Thyroid gland (tissue), 4 donors: ENCODE measurements around the gene MUS81. TPM values are rescaled to one million over a fixed set of nuclear protein-coding genes. Genes with fewer than 3 reads are reported as not detected.
A peak's percentile ranks its signal among the peaks of the same experiment; 100 is the strongest.

Experiments
- DNase-seq, 2 donors: peaks; one replicate each; pipeline ENCODE4 v3.0.0-alpha.2; 2019
- H3K27ac ChIP-seq, 3 donors: fragments of 200-600 bp; sonication (generic); 1 replicate in 2 of 3; 2 replicates in 1 of 3; pipeline ENCODE4 v1.5.1; 2016 to 2019; ENCODE audit warnings: mild to moderate bottlenecking in 1 of 3, moderate library complexity in 1 of 3
- H3K27me3 ChIP-seq: fragments of 200-600 bp; sonication (generic); one replicate; pipeline ENCODE4 v1.5.1; 2019
- H3K36me3 ChIP-seq, 2 donors: fragments of 200-600 bp; sonication (generic); one replicate each; pipeline ENCODE4 v1.5.1; 2016 to 2019
- H3K4me1 ChIP-seq, 2 donors: fragments of 200-600 bp; sonication (generic); one replicate each; pipeline ENCODE4 v1.5.1; 2017 to 2019
- H3K4me3 ChIP-seq, 3 donors: fragments of 200-600 bp; sonication (generic); replicated peaks in 1 of 3; 1 replicate in 2 of 3; 2 replicates in 1 of 3; pipeline ENCODE4 v1.5.1; 2016; ENCODE audit warnings: mild to moderate bottlenecking in 1 of 3
- H3K9me3 ChIP-seq: fragments of 200-600 bp; sonication (generic); one replicate; pipeline ENCODE4 v1.5.1; 2017
- CTCF ChIP-seq, 6 experiments: fragments of 200-600 bp in 3 of 6; fragments of 450-650 bp in 3 of 6; sonication (generic) in 3 of 6; IDR thresholded peaks; one replicate each; pipeline ENCODE4 v1.5.1; 2016 to 2019; ENCODE audit warnings: antibody characterized with exemption in 6 of 6, mild to moderate bottlenecking in 2 of 6, inconsistent platforms in 1 of 6, moderate library complexity in 1 of 6
- POLR2A ChIP-seq, 2 donors: fragments of 450-650 bp; IDR thresholded peaks; one replicate each; pipeline ENCODE4 v1.6.1; 2017; ENCODE audit warnings: antibody characterized with exemption in 2 of 2, mild to moderate bottlenecking in 2 of 2, moderate library complexity in 1 of 2
- WGBS, 2 donors: methylation state at CpG; one replicate each; pipeline ENCODE4 v1.1.5; 2017; 5-methylcytosine and 5-hydroxymethylcytosine counted together
- intact Hi-C: fragments of 100-400 bp; cut with DNase I; formaldehyde crosslinking; loops from one replicate; pipeline ENCODE4 v1.15.1; 2023
- total RNA-seq, 4 donors: library from RNA; depleted of rRNA; stranded (reverse); fragments of >200 nt; gene quantifications; one replicate each; pipeline ENCODE4 v1.2.3, GENCODE V29; 2016

Gene MUS81
- total RNA-seq, 4 donors from 2014 or later: 31.8 to 61.9 (median 42.5) TPM

GRCh38 chr11:65854852-65855837 lies 5.1 kb upstream of the MUS81 start:
- no peak for TF ChIP-seq CTCF (IDR thresholded peaks at IDR 0.05)
- TF ChIP-seq POLR2A (IDR thresholded peaks at IDR 0.05): no peak
- intact Hi-C loops: no loop called here
- peaks cover 9 to 25% of the 10 kb centered on the region in 2 donors for H3K4me1 ChIP-seq
- no peak overlapping the region for H3K4me3 ChIP-seq
- H3K9me3 ChIP-seq: no peaks in the 10 kb centered on the region
- WGBS, 2 donors: 83% methylated on average over 15 of the region's 15 CpGs
- H3K36me3 ChIP-seq: peaks cover 32 to 34% of the 10 kb centered on the region in 2 donors
- no peak for DNase-seq
- H3K27ac ChIP-seq: no peak overlapping the region
- H3K27me3 ChIP-seq: no peaks in the 10 kb centered on the region

GRCh38 chr11:65855927-65856363 lies 4.3 kb upstream of the MUS81 start:
- 86 to 94% methylated on average over 15 of the region's 15 CpGs for WGBS, 2 donors
- no peak for TF ChIP-seq CTCF (IDR thresholded peaks at IDR 0.05)
- H3K36me3 ChIP-seq: peaks cover 32 to 34% of the 10 kb centered on the region in 2 donors
- peaks cover 10 to 25% of the 10 kb centered on the region in 2 donors for H3K4me1 ChIP-seq
- no peak overlapping the region for H3K27ac ChIP-seq
- no peaks in the 10 kb centered on the region for H3K9me3 ChIP-seq
- H3K4me3 ChIP-seq: peak overlapping the region in 1 of 3 donors; percentile 98
- no peak for DNase-seq
- H3K27me3 ChIP-seq: no peaks in the 10 kb centered on the region
- intact Hi-C loops: no loop called here

GRCh38 chr11:65856689-65857499 lies 3.3 kb upstream of the MUS81 start:
- peak; percentile 80 to 85 for DNase-seq

GRCh38 chr11:65857500-65857852 lies 2.8 kb upstream of the MUS81 start:
- peaks cover 32 to 38% of the 10 kb centered on the region in 2 donors for H3K36me3 ChIP-seq
- peak overlapping the region; percentile 88 to 99 (median 98) for H3K4me3 ChIP-seq
- DNase-seq: peak in 1 of 2 donors; percentile 31
- H3K27me3 ChIP-seq: no peaks in the 10 kb centered on the region
- peaks cover 17 to 38% of the 10 kb centered on the region in 2 donors for H3K4me1 ChIP-seq
- intact Hi-C loops: no loop called here
- WGBS, 2 donors: 0 to 2% methylated on average over 11 to 26 of the region's 49 CpGs
- H3K27ac ChIP-seq: peak overlapping the region; percentile 83 to 99 (median 86)
- H3K9me3 ChIP-seq: no peaks in the 10 kb centered on the region
- no peak for TF ChIP-seq CTCF (IDR thresholded peaks at IDR 0.05)
- no peak for TF ChIP-seq POLR2A (IDR thresholded peaks at IDR 0.05)

More at GRCh38 chr11:65856689-65857499, 3.3 kb upstream of the MUS81 start:
- Histone ChIP-seq H3K36me3 (peaks cover 32 to 34% of the 10 kb centered on the region in 2 donors), H3K27me3 (no peaks in the 10 kb centered on the region), H3K4me1 (peaks cover 17 to 34% of the 10 kb centered on the region in 2 donors), H3K9me3 (no peaks in the 10 kb centered on the region), H3K4me3 (peak overlapping the region; percentile 88 to 99 (median 98)), H3K27ac (peak overlapping the region; percentile 83 to 99 (median 86))
- 3 to 8% methylated on average over 11 to 12 of the region's 57 CpGs for WGBS, 2 donors
- intact Hi-C loops: no loop called here
- TF ChIP-seq POLR2A (IDR thresholded peaks at IDR 0.05) (peak in 1 of 2 donors; percentile 74), CTCF (IDR thresholded peaks at IDR 0.05) (no peak)
